ENCODE results near the gene C1orf174.

The C1orf174 gene
- long read RNA-seq, transcript C1orf174-201 (4 exons, 1,666 nt): major isoform, 234 of 254 reads
- long read RNA-seq, partial matches to known transcripts: 3 of 254 reads
- long read RNA-seq, other reads (novel, unspliced or antisense): 13 of 254 reads

- DNase-seq (ENCODE audit: low read depth in 1 of 2, low spot score in 1 of 2): peak; percentile 94 to 96
- Histone ChIP-seq H3K27ac (replicated peaks) (peak within 1 kb of the TSS; percentile 99), H3K27me3 (ENCODE audit: insufficient read depth, poor library complexity, severe bottlenecking) (no peaks in the 10 kb centered on the region), H3K4me3 (replicated peaks; ENCODE audit: insufficient read depth, low read length) (peak within 1 kb of the TSS; percentile 91)
- TF ChIP-seq REST (IDR thresholded peaks at IDR 0.05; ENCODE audit: insufficient replicate concordance, low read depth) (no peak), CTCF (IDR thresholded peaks at IDR 0.05; ENCODE audit: insufficient read depth, low read length) (no peak), SPI1 (IDR thresholded peaks at IDR 0.05; ENCODE audit: borderline replicate concordance, low read depth) (peak; percentile 26; the same call in 1 of the 2 replicates), POLR2AphosphoS5 (IDR thresholded peaks at IDR 0.05; ENCODE audit: low read depth) (peak; percentile 58)
Measured at GRCh38 chr1:3900150-3900968, at the start of gene C1orf174. Gene C1orf174, minus strand, starts transcription at chr1:3900272. Its CDS starts 86 bp downstream, at chr1:3900186.

- no peak overlapping the region for H3K4me3 ChIP-seq (replicated peaks; ENCODE audit: insufficient read depth, low read length)
- no peaks in the 10 kb centered on the region for H3K27me3 ChIP-seq (ENCODE audit: insufficient read depth, poor library complexity, severe bottlenecking)
- no peak overlapping the region for H3K27ac ChIP-seq (replicated peaks)
- no peak for DNase-seq (ENCODE audit: low read depth in 1 of 2, low spot score in 1 of 2)
- TF ChIP-seq POLR2AphosphoS5 (IDR thresholded peaks at IDR 0.05; ENCODE audit: low read depth) (no peak), GABPA (IDR thresholded peaks at IDR 0.05; ENCODE audit: low read depth) (no peak), CTCF (IDR thresholded peaks at IDR 0.05; ENCODE audit: insufficient read depth, low read length) (no peak), REST (IDR thresholded peaks at IDR 0.05; ENCODE audit: insufficient replicate concordance, low read depth) (no peak), SPI1 (IDR thresholded peaks at IDR 0.05; ENCODE audit: borderline replicate concordance, low read depth) (no peak)
Measured at GRCh38 chr1:3948344-3948743, 48.3 kb upstream of the C1orf174 start.

GRCh38 chr1:3945916-3946840, 46.1 kb upstream of the C1orf174 start:
- Histone ChIP-seq H3K27me3 (ENCODE audit: insufficient read depth, poor library complexity, severe bottlenecking) (no peaks in the 10 kb centered on the region), H3K4me3 (replicated peaks; ENCODE audit: insufficient read depth, low read length) (no peak overlapping the region), H3K27ac (replicated peaks) (no peak overlapping the region)
- no peak for DNase-seq (ENCODE audit: low read depth in 1 of 2, low spot score in 1 of 2)
- TF ChIP-seq POLR2AphosphoS5 (IDR thresholded peaks at IDR 0.05; ENCODE audit: low read depth) (no peak), SPI1 (IDR thresholded peaks at IDR 0.05; ENCODE audit: borderline replicate concordance, low read depth) (no peak), CTCF (IDR thresholded peaks at IDR 0.05; ENCODE audit: insufficient read depth, low read length) (no peak), REST (IDR thresholded peaks at IDR 0.05; ENCODE audit: insufficient replicate concordance, low read depth) (no peak), GABPA (IDR thresholded peaks at IDR 0.05; ENCODE audit: low read depth) (no peak)
